Activated CD8-positive, alpha-beta T cell treated with anti-CD3 and anti-CD28 coated beads for 36 hours (primary cell): ENCODE measurements around the gene BLOC1S5. TPM values are rescaled to one million over a fixed set of nuclear protein-coding genes. Genes with fewer than 3 reads are reported as not detected.

Experiments used
- ATAC-seq: fragments of 200-7000 bp; cut with Tn5 transposase; one replicate; pipeline ENCODE4 v1.10.0; 2021; ENCODE audit warnings: mild to moderate bottlenecking, moderate library complexity
- CTCF ChIA-PET: fragments of 350-600 bp; sonication (Branson Sonifier 250); formaldehyde crosslinking; loops from one replicate; lab custom pipeline; 2021; ENCODE audit warnings: antibody characterized with exemption; lab: Charles Lee
- POLR2A ChIA-PET: fragments of 350-600 bp; sonication (Branson Sonifier 250); formaldehyde crosslinking; loops from one replicate; lab custom pipeline; 2021; ENCODE audit warnings: antibody characterized with exemption; lab: Charles Lee
- DNase-seq: peaks from one replicate; pipeline ENCODE4 v3.0.0-alpha.2; 2020
- H3K27ac Mint-ChIP-seq: one replicate; pipeline ENCODE4 v1.8.0; 2021; ENCODE audit warnings: mild to moderate bottlenecking, mixed read lengths
- H3K27me3 Mint-ChIP-seq: one replicate; pipeline ENCODE4 v1.8.0; 2021; ENCODE audit warnings: mixed read lengths
- H3K36me3 Mint-ChIP-seq: one replicate; pipeline ENCODE4 v1.8.0; 2021; ENCODE audit warnings: low read depth, mixed read lengths
- H3K4me1 Mint-ChIP-seq: one replicate; pipeline ENCODE4 v1.8.0; 2021; ENCODE audit warnings: low read depth, mixed read lengths
- H3K4me3 Mint-ChIP-seq: one replicate; pipeline ENCODE4 v1.8.0; 2021; ENCODE audit warnings: mild to moderate bottlenecking, moderate library complexity, mixed read lengths
- H3K9me3 Mint-ChIP-seq: one replicate; pipeline ENCODE4 v1.8.0; 2021; ENCODE audit warnings: mixed read lengths
- intact Hi-C: fragments of 100-400 bp; cut with micrococcal nuclease; formaldehyde crosslinking; loops from one replicate; pipeline ENCODE4 v1.10.0; 2022
- total RNA-seq, 2 experiments: library from RNA; stranded (reverse); gene quantifications; one replicate each; pipeline ENCODE4 v1.2.3, GENCODE V29; 2021
- TF ChIP-seq, protein P1 (sequence below): fragments of 200-600 bp; IDR thresholded peaks from one replicate; pipeline ENCODE4 v1.8.0; 2022; ENCODE audit warnings: antibody characterized with exemption, mild to moderate bottlenecking

Gene BLOC1S5, protein sequence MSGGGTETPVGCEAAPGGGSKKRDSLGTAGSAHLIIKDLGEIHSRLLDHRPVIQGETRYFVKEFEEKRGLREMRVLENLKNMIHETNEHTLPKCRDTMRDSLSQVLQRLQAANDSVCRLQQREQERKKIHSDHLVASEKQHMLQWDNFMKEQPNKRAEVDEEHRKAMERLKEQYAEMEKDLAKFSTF
- 10 to 100 TPM; 23.7 to 26.2 TPM for total RNA-seq

DNA sequence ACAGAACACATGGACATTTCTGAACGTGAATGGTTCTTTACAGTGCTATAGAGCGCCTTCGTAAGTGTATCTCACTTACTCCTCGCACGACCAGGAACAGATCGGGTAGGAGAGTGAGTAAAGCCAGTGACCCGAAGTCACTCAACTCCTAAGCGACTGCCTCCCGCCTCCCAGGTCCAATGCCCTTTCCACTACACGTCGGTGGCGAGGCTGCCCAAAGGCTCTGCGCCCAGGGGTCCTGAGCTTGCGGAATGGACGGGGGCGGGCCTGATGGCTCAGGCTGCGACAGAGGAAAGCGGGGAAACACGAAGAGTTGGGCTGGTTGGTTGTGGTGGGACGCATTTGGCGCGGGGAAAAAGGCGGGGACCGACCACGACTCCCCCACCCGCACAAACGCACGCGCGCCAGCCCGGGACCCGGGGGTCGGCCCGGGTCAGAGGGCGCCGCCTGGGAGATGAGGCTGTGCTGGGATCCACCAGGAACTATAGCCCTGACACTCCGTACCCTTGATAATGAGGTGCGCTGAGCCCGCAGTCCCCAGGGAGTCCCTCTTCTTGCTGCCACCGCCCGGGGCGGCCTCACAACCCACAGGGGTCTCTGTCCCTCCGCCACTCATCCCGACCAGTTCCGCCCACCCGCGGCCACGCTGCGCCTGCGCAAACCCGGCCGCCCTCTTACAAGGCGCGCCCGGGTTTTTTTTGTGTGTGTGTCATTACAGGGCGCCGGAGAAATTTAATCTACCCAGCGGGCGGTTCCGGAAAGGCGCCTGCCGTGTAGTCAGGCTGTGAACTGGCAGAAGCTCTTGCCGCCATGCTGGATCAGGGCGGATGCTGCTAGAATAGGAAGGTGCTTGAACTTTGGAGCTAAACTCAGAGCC, at the start of gene BLOC1S5:
Gene BLOC1S5, minus strand, starts transcription at position 629 of the 877 bp plus-strand sequence. Its CDS starts 13 bp downstream, at position 616.
- no peaks in the 10 kb centered on the region for H3K9me3 Mint-ChIP-seq
- POLR2A ChIA-PET: interaction anchor here (0.8 to 2.7 kb wide), 6 partner anchors 10 to 155 kb away, joined by 3 to 11 read pairs (median 6); partner anchors contain the start of gene EEF1E1
- TF ChIP-seq, protein P1, sequence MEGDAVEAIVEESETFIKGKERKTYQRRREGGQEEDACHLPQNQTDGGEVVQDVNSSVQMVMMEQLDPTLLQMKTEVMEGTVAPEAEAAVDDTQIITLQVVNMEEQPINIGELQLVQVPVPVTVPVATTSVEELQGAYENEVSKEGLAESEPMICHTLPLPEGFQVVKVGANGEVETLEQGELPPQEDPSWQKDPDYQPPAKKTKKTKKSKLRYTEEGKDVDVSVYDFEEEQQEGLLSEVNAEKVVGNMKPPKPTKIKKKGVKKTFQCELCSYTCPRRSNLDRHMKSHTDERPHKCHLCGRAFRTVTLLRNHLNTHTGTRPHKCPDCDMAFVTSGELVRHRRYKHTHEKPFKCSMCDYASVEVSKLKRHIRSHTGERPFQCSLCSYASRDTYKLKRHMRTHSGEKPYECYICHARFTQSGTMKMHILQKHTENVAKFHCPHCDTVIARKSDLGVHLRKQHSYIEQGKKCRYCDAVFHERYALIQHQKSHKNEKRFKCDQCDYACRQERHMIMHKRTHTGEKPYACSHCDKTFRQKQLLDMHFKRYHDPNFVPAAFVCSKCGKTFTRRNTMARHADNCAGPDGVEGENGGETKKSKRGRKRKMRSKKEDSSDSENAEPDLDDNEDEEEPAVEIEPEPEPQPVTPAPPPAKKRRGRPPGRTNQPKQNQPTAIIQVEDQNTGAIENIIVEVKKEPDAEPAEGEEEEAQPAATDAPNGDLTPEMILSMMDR: no peak

DNA sequence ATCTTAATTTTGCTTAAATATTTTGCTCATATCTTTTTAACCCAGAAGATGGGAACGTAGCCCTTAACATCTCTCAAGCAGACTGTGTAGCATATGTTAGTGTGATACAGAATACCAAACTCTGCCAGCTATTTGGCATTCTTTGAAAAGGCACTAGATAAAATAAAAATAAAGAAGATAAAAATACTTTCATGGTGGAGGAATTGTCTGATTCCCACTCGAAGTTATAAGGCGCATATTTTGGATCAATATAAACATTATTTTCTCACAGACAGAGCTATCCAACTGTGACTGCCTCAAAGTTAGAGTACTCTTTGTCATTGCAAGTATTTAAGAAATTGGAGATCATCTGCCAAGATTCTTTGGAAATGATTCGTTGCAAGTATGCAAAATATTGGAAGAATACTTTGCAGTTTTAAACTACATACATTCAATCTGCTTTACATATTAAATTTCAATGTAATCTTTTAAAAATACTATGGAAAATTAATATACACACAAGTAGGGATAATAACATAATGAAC, 49.0 kb upstream of the BLOC1S5 start:
- no peak for DNase-seq
- ChIA-PET CTCF (interaction anchor here (2.6 kb wide), 1 partner anchor 106 kb away, joined by 10 read pairs; no protein-coding TSS in a partner anchor), POLR2A (interaction anchor here (0.7 kb wide), 1 partner anchor 11 kb away, joined by 3 read pairs; the partner anchor contains the start of gene EEF1E1)
- no peaks in the 10 kb centered on the region for H3K36me3 Mint-ChIP-seq
- no peak overlapping the region for H3K27ac Mint-ChIP-seq
- intact Hi-C loops: no loop called here
- ATAC-seq: no peak
- peaks cover 11% of the 10 kb centered on the region for H3K27me3 Mint-ChIP-seq
- TF ChIP-seq, protein P1: no peak
- H3K9me3 Mint-ChIP-seq: no peaks in the 10 kb centered on the region
- H3K4me1 Mint-ChIP-seq: no peaks in the 10 kb centered on the region
- H3K4me3 Mint-ChIP-seq: no peak overlapping the region

More for the DNA sequence above, at the start of gene BLOC1S5:
- CTCF ChIA-PET: interaction anchor here (1.8 kb wide), 1 partner anchor 39 kb away, joined by 9 read pairs; the partner anchor contains the start of gene EEF1E1
- intact Hi-C loops: loop anchor here (5.0 kb wide), 1 partner anchor 38 kb away; the partner anchor contains the start of gene EEF1E1
- no peaks in the 10 kb centered on the region for H3K27me3 Mint-ChIP-seq
- H3K27ac Mint-ChIP-seq: peak within 1 kb of the TSS; percentile 95
- DNase-seq (peak; percentile 99), ATAC-seq (peak; percentile 91)
- H3K36me3 Mint-ChIP-seq: peaks cover 12% of the 10 kb centered on the region
- H3K4me3 Mint-ChIP-seq: peak within 1 kb of the TSS; percentile 93
- H3K4me1 Mint-ChIP-seq: peaks cover 27% of the 10 kb centered on the region

DNA sequence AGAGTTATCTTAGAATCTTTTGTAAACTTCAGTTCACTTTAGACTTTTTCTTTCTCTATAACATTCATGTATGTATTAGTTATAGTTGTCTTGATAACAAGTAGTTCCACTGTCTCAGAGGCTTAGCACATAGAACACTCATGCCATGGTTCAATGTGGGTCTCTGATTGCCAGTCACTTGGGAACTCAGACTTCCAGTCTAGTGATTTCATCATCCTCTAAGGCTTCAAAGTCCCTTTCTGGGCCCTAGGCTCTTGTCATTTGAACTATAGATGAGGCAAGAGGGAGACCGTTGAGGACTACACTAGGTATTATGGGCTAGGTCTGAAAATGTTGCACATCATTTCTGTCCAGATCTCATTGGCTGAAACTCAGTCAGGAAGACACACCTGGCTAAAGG, 46.5 kb upstream of the BLOC1S5 start:
- ATAC-seq (no peak), DNase-seq (no peak)
- H3K27ac Mint-ChIP-seq: no peak overlapping the region
- TF ChIP-seq, protein P1: no peak
- H3K9me3 Mint-ChIP-seq: no peaks in the 10 kb centered on the region
- intact Hi-C loops: no loop called here
- ChIA-PET POLR2A (no interaction called here), CTCF (interaction anchor here (1.1 kb wide), 1 partner anchor 388 kb away, joined by 4 read pairs; no protein-coding TSS in a partner anchor)
- H3K27me3 Mint-ChIP-seq: peaks cover 25% of the 10 kb centered on the region
- H3K36me3 Mint-ChIP-seq: no peaks in the 10 kb centered on the region
- H3K4me3 Mint-ChIP-seq: no peak overlapping the region
- no peaks in the 10 kb centered on the region for H3K4me1 Mint-ChIP-seq

DNA sequence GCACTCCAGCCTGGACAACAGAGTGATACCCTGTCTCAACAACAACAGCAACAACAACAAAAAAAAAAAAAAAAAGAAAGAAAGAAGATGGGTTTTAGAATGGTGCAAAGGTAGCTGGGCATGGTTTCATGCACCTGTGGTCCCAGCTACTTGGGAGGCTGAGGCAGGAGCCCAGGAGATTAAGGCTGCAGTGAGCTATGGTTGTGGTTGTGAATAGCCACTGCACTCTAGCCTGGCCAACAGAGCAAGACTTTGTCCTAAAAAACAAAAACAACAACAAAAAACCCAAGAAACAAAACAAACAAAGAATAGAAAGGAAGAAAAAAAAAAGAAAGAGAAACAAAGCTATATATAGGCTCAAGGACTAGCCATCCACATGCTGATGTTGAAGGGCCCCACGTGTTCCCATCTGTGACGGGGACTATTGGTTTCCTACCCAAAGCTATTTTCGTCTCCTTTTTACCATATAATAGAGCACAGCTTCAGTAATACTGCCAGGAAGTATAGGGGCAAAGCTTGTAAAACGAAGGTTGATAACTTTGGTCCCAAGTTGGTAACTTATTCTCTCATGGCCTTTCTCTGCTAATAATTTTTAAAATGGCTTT, 46.0 kb upstream of the BLOC1S5 start:
- TF ChIP-seq, protein P1: no peak
- DNase-seq (no peak), ATAC-seq (no peak)
- Mint-ChIP-seq H3K9me3 (no peaks in the 10 kb centered on the region), H3K4me1 (no peaks in the 10 kb centered on the region), H3K27ac (no peak overlapping the region), H3K36me3 (no peaks in the 10 kb centered on the region), H3K27me3 (peaks cover 25% of the 10 kb centered on the region), H3K4me3 (no peak overlapping the region)
- ChIA-PET CTCF (interaction anchor here (1.1 kb wide), 1 partner anchor 387 kb away, joined by 4 read pairs; no protein-coding TSS in a partner anchor), POLR2A (no interaction called here)
- intact Hi-C loops: no loop called here
